ENCODE results near the gene MCF2L2. TPM values are rescaled to one million over a fixed set of nuclear protein-coding genes. Genes with fewer than 3 reads are reported as not detected.

Gene MCF2L2
- total and polyA plus RNA-seq, 9 of the 15 experiments (the other 6 are each of a cell fraction or from before 2014, with no cell fraction given), result 0.56 to 4.2 (median 3.0) TPM

DNA sequence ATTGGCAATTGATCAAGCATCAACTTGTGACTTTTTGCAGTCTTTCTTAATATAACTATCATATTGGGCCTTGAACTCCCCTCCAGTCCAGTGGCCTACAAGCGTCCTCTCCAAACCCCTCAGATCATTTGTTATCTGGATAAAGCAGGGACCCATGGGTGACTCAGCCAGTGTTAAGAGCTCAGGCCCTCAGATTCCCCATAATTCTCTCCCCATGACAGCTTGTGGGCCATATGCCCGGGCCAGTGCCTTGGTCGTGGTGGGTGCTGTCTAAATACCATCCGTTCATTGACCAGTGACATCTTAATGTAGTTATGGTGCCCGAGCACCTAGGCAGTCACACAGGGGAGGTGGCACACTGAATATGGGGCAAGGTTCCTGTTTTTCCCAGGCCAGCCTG is 18.1 kb downstream of the MCF2L2 start (continued):
- TF ChIP-seq SRSF9 (IDR thresholded peaks at IDR 0.05; ENCODE audit: borderline replicate concordance, low read depth, low read length) (no peak), SAFB (IDR thresholded peaks at IDR 0.05; ENCODE audit: borderline replicate concordance, low read depth, low read length) (no peak), ETV6 (IDR thresholded peaks at IDR 0.05; ENCODE audit: borderline replicate concordance in 1 of 2, low read depth in 2 of 2, low read length in 1 of 2) (no peak), ETV6 (CRISPR knock-in tag; IDR thresholded peaks at IDR 0.05; ENCODE audit: borderline replicate concordance) (no peak), HSF4 (CRISPR knock-in tag; IDR thresholded peaks at IDR 0.05; ENCODE audit: borderline replicate concordance) (no peak), ZNF584 (CRISPR knock-in tag; IDR thresholded peaks at IDR 0.05; ENCODE audit: low read depth) (no peak), NFIX (CRISPR knock-in tag; IDR thresholded peaks at IDR 0.05; ENCODE audit: low read depth) (no peak), HBP1 (CRISPR knock-in tag; IDR thresholded peaks at IDR 0.05) (no peak), DIDO1 (tag; IDR thresholded peaks at IDR 0.05; ENCODE audit: low read depth) (no peak), TAF9B (IDR thresholded peaks at IDR 0.05; ENCODE audit: partially characterized antibody) (no peak), ZBTB26 (CRISPR knock-in tag; IDR thresholded peaks at IDR 0.05) (no peak), ZNF707 (CRISPR knock-in tag; conservative IDR thresholded peaks at IDR 0.05) (no peak), MEF2A (IDR thresholded peaks at IDR 0.05; ENCODE audit: control insufficient read depth, low read depth, low read length) (no peak), RBM25 (IDR thresholded peaks at IDR 0.05; ENCODE audit: low read depth, low read length, severe bottlenecking) (no peak), RBM17 (IDR thresholded peaks at IDR 0.05; ENCODE audit: borderline replicate concordance, low read depth, low read length) (no peak), ELF2 (CRISPR knock-in tag; IDR thresholded peaks at IDR 0.05) (no peak), NFE2 (IDR thresholded peaks at IDR 0.05; ENCODE audit: low read depth) (peak; percentile 88), KLF13 (tag; IDR thresholded peaks at IDR 0.05; ENCODE audit: borderline replicate concordance, low read depth) (no peak)
- TF ChIP-seq, protein P1, sequence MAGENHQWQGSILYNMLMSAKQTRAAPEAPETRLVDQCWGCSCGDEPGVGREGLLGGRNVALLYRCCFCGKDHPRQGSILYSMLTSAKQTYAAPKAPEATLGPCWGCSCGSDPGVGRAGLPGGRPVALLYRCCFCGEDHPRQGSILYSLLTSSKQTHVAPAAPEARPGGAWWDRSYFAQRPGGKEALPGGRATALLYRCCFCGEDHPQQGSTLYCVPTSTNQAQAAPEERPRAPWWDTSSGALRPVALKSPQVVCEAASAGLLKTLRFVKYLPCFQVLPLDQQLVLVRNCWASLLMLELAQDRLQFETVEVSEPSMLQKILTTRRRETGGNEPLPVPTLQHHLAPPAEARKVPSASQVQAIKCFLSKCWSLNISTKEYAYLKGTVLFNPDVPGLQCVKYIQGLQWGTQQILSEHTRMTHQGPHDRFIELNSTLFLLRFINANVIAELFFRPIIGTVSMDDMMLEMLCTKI (IDR thresholded peaks at IDR 0.05; ENCODE audit: partially characterized antibody), result no peak
- TF ChIP-seq, protein P2, sequence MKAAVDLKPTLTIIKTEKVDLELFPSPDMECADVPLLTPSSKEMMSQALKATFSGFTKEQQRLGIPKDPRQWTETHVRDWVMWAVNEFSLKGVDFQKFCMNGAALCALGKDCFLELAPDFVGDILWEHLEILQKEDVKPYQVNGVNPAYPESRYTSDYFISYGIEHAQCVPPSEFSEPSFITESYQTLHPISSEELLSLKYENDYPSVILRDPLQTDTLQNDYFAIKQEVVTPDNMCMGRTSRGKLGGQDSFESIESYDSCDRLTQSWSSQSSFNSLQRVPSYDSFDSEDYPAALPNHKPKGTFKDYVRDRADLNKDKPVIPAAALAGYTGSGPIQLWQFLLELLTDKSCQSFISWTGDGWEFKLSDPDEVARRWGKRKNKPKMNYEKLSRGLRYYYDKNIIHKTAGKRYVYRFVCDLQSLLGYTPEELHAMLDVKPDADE (conservative IDR thresholded peaks at IDR 0.05; ENCODE audit: control insufficient read depth, low read depth, low read length), result no peak
- TF ChIP-seq, protein P3, sequence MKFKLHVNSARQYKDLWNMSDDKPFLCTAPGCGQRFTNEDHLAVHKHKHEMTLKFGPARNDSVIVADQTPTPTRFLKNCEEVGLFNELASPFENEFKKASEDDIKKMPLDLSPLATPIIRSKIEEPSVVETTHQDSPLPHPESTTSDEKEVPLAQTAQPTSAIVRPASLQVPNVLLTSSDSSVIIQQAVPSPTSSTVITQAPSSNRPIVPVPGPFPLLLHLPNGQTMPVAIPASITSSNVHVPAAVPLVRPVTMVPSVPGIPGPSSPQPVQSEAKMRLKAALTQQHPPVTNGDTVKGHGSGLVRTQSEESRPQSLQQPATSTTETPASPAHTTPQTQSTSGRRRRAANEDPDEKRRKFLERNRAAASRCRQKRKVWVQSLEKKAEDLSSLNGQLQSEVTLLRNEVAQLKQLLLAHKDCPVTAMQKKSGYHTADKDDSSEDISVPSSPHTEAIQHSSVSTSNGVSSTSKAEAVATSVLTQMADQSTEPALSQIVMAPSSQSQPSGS (CRISPR knock-in tag; IDR thresholded peaks at IDR 0.05), result no peak
